ENCODE data around the gene PLEKHG4.

Gene PLEKHG4

DNA sequence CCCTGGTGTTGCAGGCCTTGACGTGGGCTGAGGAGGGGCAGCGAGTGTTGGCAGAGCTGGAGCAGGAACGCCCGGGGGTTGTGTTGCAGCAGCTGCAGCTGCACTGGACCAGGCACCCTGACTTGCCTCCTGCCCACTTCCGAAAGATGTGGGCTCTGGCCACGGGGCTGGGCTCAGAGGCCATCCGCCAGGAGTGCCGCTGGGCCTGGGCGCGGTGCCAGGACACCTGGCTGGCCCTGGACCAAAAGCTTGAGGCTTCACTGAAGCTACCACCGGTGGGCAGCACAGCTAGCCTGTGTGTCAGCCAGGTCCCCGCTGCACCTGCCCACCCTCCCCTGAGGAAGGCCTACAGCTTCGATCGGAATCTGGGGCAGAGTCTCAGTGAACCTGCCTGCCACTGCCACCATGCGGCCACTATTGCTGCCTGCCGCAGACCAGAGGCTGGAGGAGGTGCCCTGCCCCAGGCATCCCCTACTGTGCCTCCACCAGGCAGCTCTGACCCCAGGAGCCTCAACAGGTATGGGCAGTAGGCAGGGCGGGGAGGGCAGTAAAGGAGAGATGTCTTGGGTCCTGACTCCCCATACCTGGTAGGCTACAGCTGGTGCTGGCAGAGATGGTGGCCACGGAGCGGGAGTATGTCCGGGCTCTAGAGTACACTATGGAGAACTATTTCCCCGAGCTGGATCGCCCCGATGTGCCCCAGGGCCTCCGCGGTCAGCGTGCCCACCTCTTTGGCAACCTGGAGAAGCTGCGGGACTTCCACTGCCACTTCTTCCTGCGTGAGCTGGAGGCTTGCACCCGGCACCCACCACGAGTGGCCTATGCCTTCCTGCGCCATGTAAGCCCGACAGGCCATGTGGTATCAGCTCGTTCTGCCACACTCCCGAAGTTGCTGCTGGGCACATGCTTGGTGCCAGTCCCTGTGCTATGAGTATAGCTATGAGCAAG lies 5.6 kb downstream of the PLEKHG4 start:
- no peak for DNase-seq (ENCODE audit: low read depth)

GRCh38 chr16:67286441-67287235 lies 7.3 kb downstream of the PLEKHG4 start:
- DNase-seq (ENCODE audit: low read depth) = no peak

DNA sequence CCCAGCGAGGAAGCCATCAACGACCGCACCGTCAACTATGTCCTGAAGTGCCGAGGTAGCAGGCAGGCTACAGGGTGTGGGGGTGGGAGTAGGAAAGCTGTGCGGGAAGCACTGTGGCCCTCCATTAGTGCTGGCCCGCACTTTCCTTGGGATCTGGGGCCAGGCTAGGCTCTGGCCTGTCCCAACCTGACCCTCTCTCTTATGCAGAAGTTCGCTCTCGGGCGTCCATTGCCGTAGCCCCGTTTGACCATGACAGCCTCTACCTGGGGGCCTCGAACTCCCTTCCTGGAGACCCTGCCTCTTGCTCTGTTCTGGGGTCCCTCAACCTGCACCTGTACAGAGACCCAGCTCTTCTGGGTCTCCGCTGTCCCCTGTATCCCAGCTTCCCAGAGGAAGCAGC lies 8.6 kb downstream of the PLEKHG4 start:
- DNase-seq (ENCODE audit: low read depth) = no peak

- no peak for DNase-seq (ENCODE audit: low read depth)
Observed at GRCh38 chr16:67291461-67291860, 12.1 kb downstream of the PLEKHG4 start.

GRCh38 chr16:67294171-67294757 lies 14.9 kb downstream of the PLEKHG4 start:
- DNase-seq (ENCODE audit: low read depth) = no peak

- no peak for DNase-seq (ENCODE audit: low read depth)
Observed at GRCh38 chr16:67294938-67295361, 15.6 kb downstream of the PLEKHG4 start.

DNA sequence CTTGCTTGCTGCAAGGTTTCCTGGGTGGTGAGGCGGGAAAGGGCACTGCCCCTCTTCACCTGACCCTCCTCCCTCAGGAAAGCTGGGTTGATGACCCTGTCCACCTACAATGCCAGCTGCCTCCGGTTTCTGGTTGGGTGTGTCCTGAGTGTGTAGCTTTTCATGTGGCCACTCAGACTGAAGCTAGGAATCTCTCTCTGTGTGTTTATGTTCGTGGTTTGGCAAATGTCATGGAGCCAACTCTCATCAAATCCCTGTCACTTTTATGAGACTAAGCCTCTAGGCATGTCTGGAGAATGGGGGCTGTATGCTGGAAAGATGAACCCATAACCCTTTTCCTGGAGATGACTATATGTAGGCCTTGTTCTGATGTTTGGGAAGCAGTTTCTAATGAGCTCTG lies 17.1 kb downstream of the PLEKHG4 start:
- no peak for DNase-seq (ENCODE audit: low read depth)

- DNase-seq (ENCODE audit: low read depth) = no peak
Observed at GRCh38 chr16:67298277-67298676, 18.9 kb downstream of the PLEKHG4 start.

GRCh38 chr16:67299269-67299668 lies 19.9 kb downstream of the PLEKHG4 start:
- DNase-seq (ENCODE audit: low read depth) = no peak

DNA sequence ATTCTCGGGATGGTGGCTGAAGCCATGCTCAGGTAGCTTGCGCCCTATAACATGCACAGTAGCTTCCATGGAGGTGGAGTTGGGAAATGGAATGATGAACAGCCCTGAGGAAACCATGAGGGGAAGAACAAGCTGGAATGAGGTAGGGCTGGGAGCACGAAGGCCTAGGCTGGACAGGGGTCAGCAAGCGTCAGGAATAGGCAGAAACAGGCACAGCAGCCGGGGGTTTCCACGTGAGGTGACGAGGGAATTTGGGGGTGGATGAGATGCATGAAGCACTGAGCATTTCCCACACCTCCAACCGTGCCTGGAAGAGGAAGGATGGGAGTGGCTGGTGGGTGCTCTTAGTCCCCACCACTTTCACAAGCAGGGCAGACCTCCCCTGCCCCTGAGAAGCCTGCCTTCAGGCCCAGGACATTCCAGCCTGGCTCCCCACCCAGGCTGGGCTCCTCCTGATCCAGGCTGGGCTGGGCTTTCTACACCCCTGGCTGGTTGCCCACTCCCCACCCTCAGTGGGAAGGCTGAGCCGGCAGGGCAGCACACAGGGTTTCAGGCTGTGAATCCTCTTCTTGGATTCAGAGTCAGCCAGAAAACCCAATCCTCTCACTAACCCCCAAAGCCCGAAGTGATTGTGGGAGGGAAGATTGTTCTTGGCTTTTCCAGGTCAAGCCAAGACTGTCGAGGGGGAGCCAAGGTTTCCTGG lies 21.9 kb downstream of the PLEKHG4 start:
- DNase-seq (ENCODE audit: low read depth) = no peak

- no peak for DNase-seq (ENCODE audit: low read depth)
Observed at GRCh38 chr16:67302076-67302475, 22.7 kb downstream of the PLEKHG4 start.

GRCh38 chr16:67302970-67303369 lies 23.6 kb downstream of the PLEKHG4 start:
- DNase-seq (ENCODE audit: low read depth) = no peak

DNA sequence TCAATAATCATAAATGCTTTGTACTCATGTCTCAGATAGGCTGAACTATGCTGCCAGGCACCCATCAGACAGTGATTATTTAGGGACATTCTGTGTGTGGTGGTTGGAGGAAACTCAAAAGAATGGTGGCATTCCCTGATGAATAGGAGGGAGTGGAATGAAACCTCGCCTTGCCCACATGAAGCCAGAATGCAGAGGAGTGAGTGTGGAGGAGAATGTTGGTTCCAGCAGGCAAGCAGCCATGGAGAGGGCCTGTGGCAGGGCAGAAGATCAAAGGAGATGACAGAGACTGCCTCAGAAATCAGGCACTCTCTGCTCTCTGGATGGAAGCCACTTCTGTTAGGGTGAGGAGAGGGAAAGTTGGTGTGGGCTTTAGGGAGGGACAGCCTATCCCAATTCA lies 24.7 kb downstream of the PLEKHG4 start:
- no peak for DNase-seq (ENCODE audit: low read depth)

- DNase-seq (ENCODE audit: low read depth) = no peak
Observed at GRCh38 chr16:67305216-67306071, 26.1 kb downstream of the PLEKHG4 start.

DNA sequence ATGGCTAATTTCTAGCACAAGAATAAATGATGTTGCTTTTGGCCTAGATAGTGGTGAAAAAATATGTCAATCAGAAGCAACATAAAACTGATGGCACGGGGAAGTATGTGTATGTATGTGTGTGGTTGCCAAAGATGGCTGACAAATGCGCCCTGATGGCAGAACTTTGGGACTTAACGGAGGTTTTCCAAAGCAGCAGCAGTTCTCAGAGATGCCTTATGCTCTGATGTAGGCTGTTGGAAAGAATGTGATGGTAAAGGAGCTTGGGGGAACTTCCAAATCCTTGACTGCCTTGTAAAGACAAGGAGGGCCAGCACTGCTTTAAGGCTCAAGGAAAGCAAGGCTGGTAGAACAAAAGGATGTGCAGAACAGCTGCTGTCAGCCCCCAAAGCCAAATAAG lies 31.2 kb downstream of the PLEKHG4 start:
- DNase-seq (ENCODE audit: low read depth) = no peak

DNA sequence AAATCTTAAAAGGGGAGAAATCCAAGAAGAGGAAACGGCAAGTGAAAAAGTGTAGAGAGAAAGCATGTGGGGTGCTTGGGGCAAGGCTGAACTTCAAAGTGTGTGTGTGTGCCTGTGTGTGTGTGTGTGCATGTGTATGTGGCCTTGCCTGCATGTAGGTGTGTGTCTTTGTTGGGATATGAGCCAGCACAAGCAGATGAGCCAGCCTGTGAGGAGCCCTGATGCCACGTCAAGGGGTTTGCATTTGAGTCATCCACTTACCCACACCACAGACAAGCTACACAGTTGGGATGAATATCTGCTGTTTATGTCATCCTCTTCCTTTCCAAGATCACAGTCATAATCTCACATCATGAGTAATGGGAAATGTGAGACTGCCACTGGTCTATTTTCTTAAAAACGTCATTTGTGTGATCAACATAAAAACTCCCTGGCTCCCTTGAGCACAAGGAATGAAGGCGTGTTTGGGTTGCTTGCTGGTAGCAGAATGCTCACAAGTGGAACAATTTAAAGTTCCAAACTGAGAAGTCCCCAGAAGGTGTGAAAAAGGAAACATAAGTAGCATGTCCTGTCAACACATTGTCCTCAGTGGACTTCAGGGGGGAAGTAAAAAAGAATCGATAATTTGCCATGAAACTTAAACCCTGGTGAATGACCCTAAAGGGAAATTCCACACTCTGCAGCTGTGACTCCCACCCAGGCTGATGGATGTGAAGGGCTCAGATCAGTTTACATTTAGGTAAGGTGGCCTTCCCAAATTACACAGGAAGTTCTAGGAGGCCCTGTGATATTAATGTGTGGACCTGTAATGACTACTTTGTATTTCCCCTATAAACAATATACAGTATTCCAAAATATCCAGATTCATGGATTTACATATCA lies 32.5 kb downstream of the PLEKHG4 start:
- DNase-seq (ENCODE audit: low read depth) = peak; percentile 100

DNA sequence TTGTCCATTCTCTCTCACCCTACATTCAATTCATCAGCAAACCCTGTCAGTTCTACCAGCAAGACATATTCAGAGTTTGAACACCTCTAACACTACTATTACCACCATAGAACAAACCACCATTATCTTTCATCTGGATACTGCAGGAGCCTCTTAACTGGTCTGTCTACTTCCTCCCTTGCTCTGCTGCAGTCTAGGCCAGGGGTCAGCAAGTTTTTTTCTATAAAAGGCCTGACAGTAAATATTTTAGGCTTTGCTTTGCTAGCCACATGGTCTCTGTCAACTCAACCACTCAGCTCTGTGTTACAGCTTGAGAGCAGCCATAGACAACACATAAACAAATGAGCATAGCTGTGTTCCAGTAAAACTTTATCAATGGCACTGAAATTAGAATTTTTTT lies 33.4 kb downstream of the PLEKHG4 start:
- no peak for DNase-seq (ENCODE audit: low read depth)

DNA sequence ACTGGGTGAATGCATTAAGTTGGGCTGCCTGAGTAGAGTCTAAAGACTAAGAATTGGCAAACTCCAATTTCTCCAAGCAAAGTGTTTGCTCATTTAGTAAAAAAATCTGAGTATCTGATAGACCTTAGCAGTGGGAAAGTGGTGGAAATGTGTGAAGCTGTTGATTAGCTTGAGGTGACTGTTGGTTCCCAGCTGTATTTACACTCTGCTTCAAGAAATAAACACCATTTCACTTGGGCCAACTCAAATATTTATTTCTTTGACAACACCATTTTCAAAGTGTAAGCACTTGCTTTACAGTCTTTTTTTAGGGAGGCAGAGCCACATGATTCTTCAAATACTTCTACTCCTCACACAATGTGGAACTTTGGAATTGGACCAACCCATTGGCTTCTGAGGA lies 38.5 kb downstream of the PLEKHG4 start:
- DNase-seq (ENCODE audit: low read depth) = no peak

GRCh38 chr16:67326115-67326471 lies 46.8 kb downstream of the PLEKHG4 start:
- DNase-seq (ENCODE audit: low read depth) = no peak

Data from non-pigmented ciliary epithelial cell (primary cell).